ENCODE data around the gene MND1.

GRCh38 chr4:153401501-153401900, 57.0 kb downstream of the MND1 start:
- no peak for TF ChIP-seq JUN (IDR thresholded peaks at IDR 0.05; ENCODE audit: low read depth, low read length)
- TF ChIP-seq, protein P1, sequence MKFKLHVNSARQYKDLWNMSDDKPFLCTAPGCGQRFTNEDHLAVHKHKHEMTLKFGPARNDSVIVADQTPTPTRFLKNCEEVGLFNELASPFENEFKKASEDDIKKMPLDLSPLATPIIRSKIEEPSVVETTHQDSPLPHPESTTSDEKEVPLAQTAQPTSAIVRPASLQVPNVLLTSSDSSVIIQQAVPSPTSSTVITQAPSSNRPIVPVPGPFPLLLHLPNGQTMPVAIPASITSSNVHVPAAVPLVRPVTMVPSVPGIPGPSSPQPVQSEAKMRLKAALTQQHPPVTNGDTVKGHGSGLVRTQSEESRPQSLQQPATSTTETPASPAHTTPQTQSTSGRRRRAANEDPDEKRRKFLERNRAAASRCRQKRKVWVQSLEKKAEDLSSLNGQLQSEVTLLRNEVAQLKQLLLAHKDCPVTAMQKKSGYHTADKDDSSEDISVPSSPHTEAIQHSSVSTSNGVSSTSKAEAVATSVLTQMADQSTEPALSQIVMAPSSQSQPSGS (IDR thresholded peaks at IDR 0.05; ENCODE audit: low read length): no peak
- no peak for TF ChIP-seq CREB1 (IDR thresholded peaks at IDR 0.05)

Measured in H1 (cell line).